Activated T-helper 2 cell treated with anti-CD3 and anti-CD28 coated beads, Interferon-gamma antibody, Interleukin-2, Interleukin-4, amounts not matched to agents 10 μg/mL and 5 μg/mL and 100 μg/mL, durations not matched to agents 14 hours and 24 hours and 36 hours (primary cell): Measurements from ENCODE around the gene CLN6. TPM values are rescaled to one million over a fixed set of nuclear protein-coding genes. Genes with fewer than 3 reads are reported as not detected.
"Not testable (repeated sequence)": the region's sequence is repeated elsewhere in the genome, so short reads cannot be mapped to it uniquely, and the experiment has no call there.

Experiments
- DNase-seq: peaks from one replicate; pipeline ENCODE4 v3.0.0; 2021; ENCODE audit warnings: low spot score
- H3K27ac Mint-ChIP-seq: one replicate; pipeline ENCODE4 v1.8.0; 2021; ENCODE audit warnings: mixed read lengths
- H3K27me3 Mint-ChIP-seq: one replicate; pipeline ENCODE4 v1.8.0; 2021; ENCODE audit warnings: low read depth, mixed read lengths
- H3K36me3 Mint-ChIP-seq: one replicate; pipeline ENCODE4 v1.8.0; 2021; ENCODE audit warnings: low read depth, mixed read lengths
- H3K4me1 Mint-ChIP-seq: one replicate; pipeline ENCODE4 v1.8.0; 2021; ENCODE audit warnings: low read depth, mixed read lengths
- H3K4me3 Mint-ChIP-seq: one replicate; pipeline ENCODE4 v1.8.0; 2021; ENCODE audit warnings: low read depth, mild to moderate bottlenecking, moderate library complexity, mixed read lengths
- H3K9me3 Mint-ChIP-seq: one replicate; pipeline ENCODE4 v1.8.0; 2021; ENCODE audit warnings: mixed read lengths
- intact Hi-C: fragments of 100-400 bp; cut with micrococcal nuclease; formaldehyde crosslinking; loops from one replicate; pipeline ENCODE4 v1.15.1; 2023
- total RNA-seq: library from RNA; stranded (reverse); gene quantifications from 2 replicates; pipeline ENCODE4 v1.2.3, GENCODE V29; 2022

The CLN6 gene
- total RNA-seq, 1 donor from 2014 or later, result 82.4 TPM

DNA sequence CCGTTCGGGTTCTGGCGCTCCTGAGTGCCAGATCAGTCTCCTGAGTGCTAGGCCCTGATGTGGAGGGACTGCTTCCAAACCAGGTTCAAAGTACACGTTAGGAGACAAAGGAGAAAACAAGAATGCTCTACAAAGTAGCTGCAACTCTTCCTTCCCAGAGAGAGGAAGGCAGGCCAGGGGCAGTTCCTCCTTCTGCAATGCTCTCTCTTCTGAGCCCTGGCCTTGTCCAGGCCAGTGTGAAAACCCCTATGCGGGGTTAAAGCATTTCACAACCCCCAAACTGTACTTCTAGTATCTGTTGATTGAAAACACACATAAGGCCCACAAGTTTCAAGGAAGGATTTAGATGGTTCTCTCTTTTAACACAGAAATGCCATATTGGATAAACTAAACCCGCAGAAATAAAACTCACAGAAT, 14.7 kb downstream of the CLN6 start:
- H3K27me3 Mint-ChIP-seq, result no peaks in the 10 kb centered on the region
- no peak for DNase-seq
- H3K9me3 Mint-ChIP-seq, result no peaks in the 10 kb centered on the region
- peaks cover 7% of the 10 kb centered on the region for H3K4me1 Mint-ChIP-seq
- intact Hi-C loops, result no loop called here
- H3K4me3 Mint-ChIP-seq, result no peak overlapping the region
- H3K27ac Mint-ChIP-seq, result no peak overlapping the region
- peaks cover 24% of the 10 kb centered on the region for H3K36me3 Mint-ChIP-seq

DNA sequence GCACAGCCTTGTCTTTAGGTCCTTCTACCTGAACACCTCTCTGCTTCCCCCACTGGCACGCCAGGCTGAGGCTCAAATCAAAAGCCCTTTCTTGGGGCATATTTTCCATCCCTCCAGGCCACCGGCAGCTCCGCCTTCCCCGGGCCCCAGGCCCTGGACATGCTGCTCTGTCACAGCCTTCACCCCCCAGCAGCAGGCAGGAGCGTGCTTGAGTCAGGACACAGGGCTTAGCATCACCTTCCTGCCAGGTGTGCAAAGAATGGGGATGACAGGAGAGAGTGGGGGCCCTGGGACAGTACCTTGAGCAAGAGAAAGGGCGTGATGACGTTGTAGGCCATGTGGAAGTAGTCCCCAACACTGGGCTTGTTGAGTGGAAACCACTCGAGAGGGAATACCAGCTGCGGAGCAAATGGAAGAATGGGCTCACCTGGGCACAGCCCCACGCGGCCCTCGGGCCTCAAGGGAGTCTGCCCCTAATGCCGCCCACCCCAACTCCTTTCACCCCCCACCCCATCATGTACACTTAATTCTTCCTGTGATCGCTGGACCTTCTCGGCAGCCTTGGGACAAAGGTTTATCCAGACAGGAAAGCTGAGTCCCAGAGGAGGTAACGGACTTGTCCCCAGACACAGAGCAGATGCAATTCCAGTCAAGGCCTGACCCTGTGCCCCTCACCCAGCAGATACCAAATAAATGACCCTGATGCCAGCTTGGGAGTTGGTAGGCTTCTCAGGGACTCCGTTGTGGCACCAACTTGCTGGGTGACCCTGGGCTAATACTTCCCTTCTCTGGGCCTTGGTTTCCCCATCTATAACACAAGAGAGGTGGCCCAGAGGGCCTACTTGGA, 15.3 kb downstream of the CLN6 start:
- Mint-ChIP-seq H3K36me3 (peaks cover 24% of the 10 kb centered on the region), H3K27me3 (no peaks in the 10 kb centered on the region), H3K27ac (no peak overlapping the region), H3K4me1 (peaks cover 13% of the 10 kb centered on the region), H3K9me3 (no peaks in the 10 kb centered on the region), H3K4me3 (no peak overlapping the region)
- intact Hi-C loops, result no loop called here
- DNase-seq, result no peak

DNA sequence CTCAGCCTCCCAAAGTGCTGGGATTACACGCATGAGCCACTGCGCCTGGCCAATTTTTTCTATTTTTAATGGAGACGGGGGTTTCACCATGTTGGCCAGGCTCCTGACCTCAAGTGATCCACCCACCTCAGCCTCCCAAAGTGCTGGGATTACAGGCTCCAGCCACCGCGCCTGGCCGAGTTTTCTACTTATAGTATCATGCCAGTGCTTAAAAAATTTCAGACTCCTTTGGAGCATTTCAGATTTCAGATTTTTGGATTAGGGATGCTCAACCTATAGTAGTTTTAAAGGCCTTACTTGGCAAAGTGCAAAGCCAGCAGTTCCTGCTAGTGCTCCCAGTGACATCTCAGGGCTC, 16.1 kb downstream of the CLN6 start:
- H3K27me3 Mint-ChIP-seq, H3K27ac Mint-ChIP-seq, intact Hi-C loops, H3K9me3 Mint-ChIP-seq, H3K4me3 Mint-ChIP-seq, DNase-seq: not testable (repeated sequence)
- H3K4me1 Mint-ChIP-seq, result peaks cover 19% of the 10 kb centered on the region
- peaks cover 22% of the 10 kb centered on the region for H3K36me3 Mint-ChIP-seq

DNA sequence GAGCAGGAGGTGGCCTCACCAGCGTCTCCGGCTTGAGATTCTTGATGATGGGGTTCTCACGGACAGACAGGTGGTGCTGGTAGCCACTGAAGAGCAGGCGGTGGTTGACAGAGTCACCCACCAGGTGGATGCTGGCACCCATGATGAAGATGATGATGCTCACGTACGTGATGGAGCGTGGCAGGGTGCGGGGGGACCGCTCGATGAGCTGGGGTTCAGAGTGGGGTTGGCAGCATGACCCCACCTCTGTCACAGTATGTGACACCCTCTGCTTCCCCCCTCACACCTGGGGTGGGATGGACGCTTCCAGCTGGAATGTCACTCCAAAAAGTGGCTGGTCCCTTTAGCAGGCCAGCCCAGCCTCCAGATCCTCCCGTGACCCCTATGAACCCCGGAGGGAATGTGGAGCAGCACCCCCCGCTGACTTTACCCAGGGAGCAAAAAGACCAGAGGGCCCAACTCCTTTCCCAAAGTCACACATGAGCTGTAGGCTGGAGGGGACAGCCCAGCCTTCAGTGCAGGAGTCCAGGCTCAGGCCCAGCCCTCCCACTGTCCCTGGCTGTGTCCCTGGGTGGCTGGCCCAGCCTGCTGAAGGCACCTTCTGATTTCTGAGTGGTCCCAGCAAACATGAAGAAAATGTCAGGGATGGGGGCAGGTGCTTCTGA, 17.7 kb downstream of the CLN6 start:
- no peak overlapping the region for H3K27ac Mint-ChIP-seq
- no peak for DNase-seq
- intact Hi-C loops, result loop anchor here (2.0 kb wide), 1 partner anchor 349 kb away; no protein-coding TSS in a partner anchor
- peaks cover 20% of the 10 kb centered on the region for H3K4me1 Mint-ChIP-seq
- no peak overlapping the region for H3K4me3 Mint-ChIP-seq
- peaks cover 16% of the 10 kb centered on the region for H3K36me3 Mint-ChIP-seq
- H3K9me3 Mint-ChIP-seq, result no peaks in the 10 kb centered on the region
- H3K27me3 Mint-ChIP-seq, result no peaks in the 10 kb centered on the region

DNA sequence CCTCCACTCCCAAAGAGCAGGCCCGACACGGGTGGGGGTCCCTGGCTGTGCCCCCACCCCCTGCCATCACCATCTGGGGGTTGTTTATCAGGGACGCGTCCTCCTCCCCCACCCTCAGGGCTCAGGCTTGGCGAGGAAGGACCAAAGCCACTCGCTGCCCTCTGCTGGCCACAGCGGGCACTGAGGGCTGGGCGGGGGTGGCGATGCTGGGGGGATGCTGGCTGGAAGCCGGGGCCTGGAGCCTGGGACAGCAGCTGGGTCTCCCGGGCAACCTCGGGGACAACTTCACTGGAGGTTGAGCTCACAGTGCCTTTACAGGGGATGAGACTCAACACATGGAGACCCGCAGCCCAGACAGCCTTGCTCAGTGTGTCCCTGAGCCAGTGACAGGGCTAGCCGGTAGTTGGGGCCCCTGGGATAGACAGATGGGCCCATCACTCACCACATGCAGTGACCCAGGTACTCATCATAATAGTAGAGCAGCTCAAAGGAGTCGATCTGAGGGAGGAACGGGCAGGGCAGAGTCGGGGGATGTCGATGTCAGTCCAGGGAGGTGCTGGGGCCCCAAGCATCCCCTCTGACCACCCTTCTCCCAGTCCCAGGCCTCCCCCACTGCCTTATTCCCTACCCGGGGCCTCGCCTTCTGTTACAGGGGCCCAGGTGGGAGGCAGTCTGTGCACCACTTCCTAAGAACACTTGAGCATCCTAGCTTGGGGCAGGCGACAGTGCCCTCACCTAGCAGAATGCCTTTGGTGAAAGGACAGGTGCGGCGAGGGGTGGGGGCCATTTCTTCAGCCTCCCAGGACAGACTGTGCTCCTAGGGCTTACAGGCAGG, 18.5 kb downstream of the CLN6 start:
- H3K36me3 Mint-ChIP-seq, result peaks cover 17% of the 10 kb centered on the region
- intact Hi-C loops, result loop anchor here (2.0 kb wide), 1 partner anchor 348 kb away; no protein-coding TSS in a partner anchor
- H3K9me3 Mint-ChIP-seq, result no peaks in the 10 kb centered on the region
- DNase-seq, result peak; percentile 36
- no peak overlapping the region for H3K4me3 Mint-ChIP-seq
- peak overlapping the region; percentile 63 for H3K27ac Mint-ChIP-seq
- peaks cover 25% of the 10 kb centered on the region for H3K4me1 Mint-ChIP-seq
- H3K27me3 Mint-ChIP-seq, result no peaks in the 10 kb centered on the region

DNA sequence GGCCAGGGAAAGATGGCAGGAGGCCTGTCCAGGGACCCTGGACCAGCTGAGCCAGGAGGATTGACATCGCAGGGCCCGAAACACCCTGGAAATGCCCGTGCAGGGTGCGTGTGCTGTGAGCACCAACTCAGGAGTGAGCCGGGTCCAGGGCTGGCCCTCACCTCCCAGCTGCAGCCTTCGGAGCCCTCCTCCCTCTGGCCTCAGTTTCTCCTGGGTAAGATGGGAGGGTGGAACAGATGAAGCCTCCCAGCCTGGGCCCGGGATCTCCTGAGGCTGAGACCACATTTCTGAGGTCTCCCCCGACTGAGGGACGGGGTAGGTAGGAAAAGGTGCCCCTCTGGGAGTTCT, 19.1 kb downstream of the CLN6 start:
- peak overlapping the region; percentile 64 for H3K27ac Mint-ChIP-seq
- no peaks in the 10 kb centered on the region for H3K27me3 Mint-ChIP-seq
- peaks cover 25% of the 10 kb centered on the region for H3K4me1 Mint-ChIP-seq
- H3K4me3 Mint-ChIP-seq, result no peak overlapping the region
- H3K9me3 Mint-ChIP-seq, result no peaks in the 10 kb centered on the region
- intact Hi-C loops, result loop anchor here (2.0 kb wide), 1 partner anchor 348 kb away; no protein-coding TSS in a partner anchor
- no peak for DNase-seq
- H3K36me3 Mint-ChIP-seq, result peaks cover 19% of the 10 kb centered on the region

DNA sequence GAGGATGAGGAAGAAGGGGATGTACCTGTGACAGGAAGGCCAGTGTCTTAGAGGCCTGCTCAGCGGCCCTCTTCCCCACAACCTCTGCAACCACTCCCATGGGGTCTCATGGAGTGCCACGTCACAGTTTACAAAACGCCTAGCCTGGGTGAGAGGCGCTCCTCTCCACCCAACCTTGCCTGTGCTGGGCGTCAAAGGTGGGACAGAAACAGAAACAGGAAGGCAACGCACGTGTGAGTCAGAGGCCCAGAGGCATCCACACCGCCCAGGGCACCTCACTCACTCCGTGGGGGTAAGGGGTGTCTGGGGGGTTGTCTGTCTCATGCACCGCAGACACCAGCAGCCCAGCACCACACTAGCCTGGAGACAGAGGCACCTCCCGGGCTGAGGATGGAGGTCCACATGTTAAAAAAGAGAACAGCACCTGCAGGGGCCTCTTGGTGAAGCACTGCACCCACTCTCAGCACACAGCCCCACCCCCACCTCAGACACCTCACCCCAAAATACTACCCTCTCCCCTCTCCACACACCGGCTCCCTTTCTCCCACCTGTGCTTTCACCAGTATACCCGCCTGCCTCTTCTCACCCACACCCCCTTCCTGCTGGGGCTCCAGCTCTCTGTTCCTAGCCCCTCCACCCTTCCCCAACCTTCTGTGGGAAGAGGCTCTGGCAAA, 19.7 kb downstream of the CLN6 start:
- Mint-ChIP-seq H3K9me3 (no peaks in the 10 kb centered on the region), H3K27me3 (no peaks in the 10 kb centered on the region), H3K4me1 (peaks cover 26% of the 10 kb centered on the region), H3K36me3 (peaks cover 19% of the 10 kb centered on the region), H3K27ac (peak overlapping the region; percentile 64), H3K4me3 (peak overlapping the region; percentile 6)
- intact Hi-C loops, result loop anchor here (1.0 to 2.0 kb wide), 3 partner anchors 26 to 347 kb away; partner anchors contain the start of gene PIAS1
- no peak for DNase-seq

DNA sequence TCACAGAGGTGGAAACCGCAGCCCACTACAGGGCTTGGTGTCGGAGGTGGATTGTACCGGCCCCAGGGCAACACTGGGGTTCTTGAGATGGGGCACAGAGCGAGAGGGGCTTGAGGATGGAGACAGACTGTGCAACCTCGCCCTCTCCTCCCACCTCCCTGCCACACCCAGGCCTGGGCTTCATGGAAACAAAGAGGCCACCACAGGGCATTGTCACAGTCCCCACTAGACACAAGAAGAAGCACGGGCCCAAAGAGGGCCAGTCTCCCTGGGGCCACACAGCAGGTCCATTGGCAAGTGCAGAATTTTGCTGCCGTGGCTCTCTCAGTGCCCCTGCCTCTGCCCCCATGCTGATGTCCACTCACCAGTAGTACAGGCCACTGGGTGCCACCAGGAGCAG, 20.3 kb downstream of the CLN6 start:
- DNase-seq, result no peak
- intact Hi-C loops, result loop anchor here (1.0 to 2.0 kb wide), 2 partner anchors 25 to 154 kb away; partner anchors contain the start of gene PIAS1
- Mint-ChIP-seq H3K36me3 (peaks cover 19% of the 10 kb centered on the region), H3K4me1 (peaks cover 27% of the 10 kb centered on the region), H3K9me3 (no peaks in the 10 kb centered on the region), H3K27me3 (no peaks in the 10 kb centered on the region), H3K27ac (peak overlapping the region; percentile 64), H3K4me3 (no peak overlapping the region)

DNA sequence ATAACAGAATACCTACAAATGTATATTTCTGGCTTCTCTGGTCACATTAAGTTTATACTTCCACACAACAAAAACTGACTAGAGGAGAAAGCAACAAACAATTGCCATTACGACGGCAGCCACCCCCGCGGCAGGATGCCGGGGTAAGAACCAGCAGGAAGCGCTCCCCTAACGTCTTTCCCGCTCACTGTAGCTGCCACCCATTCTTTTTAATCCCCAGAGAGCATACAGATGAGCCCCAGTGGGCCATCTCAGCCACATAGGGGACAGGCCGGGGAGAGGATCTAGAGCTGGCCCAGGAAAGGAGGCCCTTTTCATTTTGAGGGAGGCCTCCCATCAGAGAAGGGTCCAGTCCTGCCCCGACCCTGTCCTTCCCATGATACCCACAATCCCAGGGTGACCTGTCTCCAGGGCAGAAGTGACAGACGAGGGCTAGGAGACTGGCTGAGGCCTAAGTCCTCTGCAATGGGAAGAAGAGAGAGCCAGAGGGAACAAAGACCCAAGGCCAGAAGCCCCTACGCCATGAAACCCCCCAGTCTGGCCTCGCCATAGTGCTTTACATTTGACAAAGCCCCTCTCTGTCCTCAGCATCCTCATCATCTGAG, 20.8 kb downstream of the CLN6 start:
- DNase-seq, result no peak
- Mint-ChIP-seq H3K36me3 (peaks cover 16% of the 10 kb centered on the region), H3K4me1 (peaks cover 27% of the 10 kb centered on the region), H3K27me3 (no peaks in the 10 kb centered on the region), H3K4me3 (peak overlapping the region; percentile 14), H3K9me3 (no peaks in the 10 kb centered on the region), H3K27ac (peak overlapping the region; percentile 64)
- intact Hi-C loops, result loop anchor here (1.0 to 2.0 kb wide), 2 partner anchors 24 to 154 kb away; partner anchors contain the start of gene PIAS1

DNA sequence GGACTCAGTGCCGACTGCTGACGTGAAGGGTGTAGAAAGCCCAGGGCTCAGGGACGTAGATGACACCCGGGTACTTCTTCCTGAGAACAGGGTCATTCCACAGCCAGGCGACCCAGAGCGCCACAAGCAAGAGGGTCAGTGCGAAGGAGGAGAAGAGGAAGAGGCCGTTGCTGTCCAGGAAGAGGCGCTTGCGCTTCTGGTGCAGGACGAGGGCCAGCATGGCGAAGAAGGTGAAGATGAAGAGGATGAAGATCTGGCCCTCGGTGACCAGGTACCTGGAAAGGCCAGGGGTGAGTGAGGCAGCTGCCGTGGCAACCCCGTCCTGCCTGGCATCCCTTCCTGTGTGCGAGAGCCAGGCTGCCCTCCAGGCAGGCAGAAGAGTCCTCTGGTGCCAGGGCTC, 21.4 kb downstream of the CLN6 start:
- DNase-seq, result no peak
- H3K27ac Mint-ChIP-seq, result peak overlapping the region; percentile 70
- H3K4me1 Mint-ChIP-seq, result peaks cover 27% of the 10 kb centered on the region
- peak overlapping the region; percentile 50 for H3K4me3 Mint-ChIP-seq
- H3K27me3 Mint-ChIP-seq, result no peaks in the 10 kb centered on the region
- H3K36me3 Mint-ChIP-seq, result peaks cover 15% of the 10 kb centered on the region
- no peaks in the 10 kb centered on the region for H3K9me3 Mint-ChIP-seq
- intact Hi-C loops, result loop anchor here (2.0 kb wide), 1 partner anchor 153 kb away; the partner anchor contains the start of gene PIAS1

DNA sequence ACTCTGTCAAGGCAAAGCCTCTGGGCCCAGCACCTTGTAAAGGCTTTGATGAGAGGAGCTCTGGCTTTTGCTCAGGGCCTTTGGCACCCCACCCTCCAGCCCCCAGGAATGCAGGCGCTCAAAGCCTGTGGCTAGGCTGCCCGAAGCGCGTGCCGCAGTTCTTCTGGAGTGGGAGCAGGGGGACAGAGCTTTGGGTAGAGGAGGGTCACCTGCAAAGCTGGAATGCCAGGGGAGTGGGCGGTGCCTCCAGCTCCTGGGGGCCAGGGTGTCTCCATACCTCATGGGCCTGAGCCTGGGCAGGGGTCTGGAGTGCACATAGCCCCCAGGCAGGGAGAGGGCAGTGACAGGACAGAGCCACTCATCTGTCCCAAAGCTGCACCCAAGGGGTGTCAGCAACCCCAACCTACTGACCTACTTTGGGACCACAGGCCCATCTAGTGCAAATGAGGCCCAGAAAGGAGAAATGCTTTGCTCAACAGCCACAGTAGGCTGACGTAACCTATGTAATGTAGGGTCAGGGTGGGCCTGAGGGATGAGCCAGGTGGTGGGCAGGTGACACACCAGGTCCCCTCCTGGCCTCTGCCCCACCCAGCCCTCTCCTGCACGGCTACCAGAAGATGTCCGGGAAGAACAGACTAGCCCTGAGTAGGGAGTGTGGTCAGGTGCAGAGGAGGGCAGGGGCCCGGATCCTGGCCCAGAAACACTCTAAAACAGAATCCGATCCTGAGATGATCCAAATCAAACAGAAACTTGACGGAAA, 22.2 kb downstream of the CLN6 start:
- H3K36me3 Mint-ChIP-seq, result peaks cover 15% of the 10 kb centered on the region
- intact Hi-C loops, result no loop called here
- H3K9me3 Mint-ChIP-seq, result no peaks in the 10 kb centered on the region
- H3K27ac Mint-ChIP-seq, result no peak overlapping the region
- no peak overlapping the region for H3K4me3 Mint-ChIP-seq
- DNase-seq, result no peak
- H3K27me3 Mint-ChIP-seq, result no peaks in the 10 kb centered on the region
- peaks cover 27% of the 10 kb centered on the region for H3K4me1 Mint-ChIP-seq
